ENCODE results near the gene PLEKHA1.

PLEKHA1 gene

GRCh38 chr10:122336961-122337360, 37.5 kb upstream of the PLEKHA1 start:
- no peak overlapping the region for H3K9ac ChIP-seq (ENCODE audit: low read depth, low read length)
- no peak overlapping the region for H3K4me3 ChIP-seq (ENCODE audit: low read depth, low read length)
- no peaks in the 10 kb centered on the region for H3K27me3 ChIP-seq (ENCODE audit: control insufficient read depth, insufficient read depth, low read length)
- no peaks in the 10 kb centered on the region for H3K36me3 ChIP-seq (ENCODE audit: control insufficient read depth, insufficient read depth, low read length)
- peaks cover 2% of the 10 kb centered on the region for H3K4me1 ChIP-seq (ENCODE audit: control insufficient read depth, insufficient read depth, low read length)
- no peaks in the 10 kb centered on the region for H3K9me3 ChIP-seq (ENCODE audit: control insufficient read depth, insufficient read depth, low read length)

GRCh38 chr10:122338609-122339441, 35.7 kb upstream of the PLEKHA1 start:
- H3K4me3 ChIP-seq (ENCODE audit: low read depth, low read length) = no peak overlapping the region
- H3K9me3 ChIP-seq (ENCODE audit: control insufficient read depth, insufficient read depth, low read length) = no peaks in the 10 kb centered on the region

GRCh38 chr10:122341141-122341810, 33.2 kb upstream of the PLEKHA1 start:
- no peaks in the 10 kb centered on the region for H3K36me3 ChIP-seq (ENCODE audit: control insufficient read depth, insufficient read depth, low read length)
- H3K9me3 ChIP-seq (ENCODE audit: control insufficient read depth, insufficient read depth, low read length) = no peaks in the 10 kb centered on the region
- H3K27me3 ChIP-seq (ENCODE audit: control insufficient read depth, insufficient read depth, low read length) = no peaks in the 10 kb centered on the region
- H3K4me1 ChIP-seq (ENCODE audit: control insufficient read depth, insufficient read depth, low read length) = peaks cover 5% of the 10 kb centered on the region
- no peak overlapping the region for H3K9ac ChIP-seq (ENCODE audit: low read depth, low read length)
- no peak overlapping the region for H3K4me3 ChIP-seq (ENCODE audit: low read depth, low read length)

More at GRCh38 chr10:122338609-122339441, 35.7 kb upstream of the PLEKHA1 start:
- peaks cover 5% of the 10 kb centered on the region for H3K4me1 ChIP-seq (ENCODE audit: control insufficient read depth, insufficient read depth, low read length)
- no peaks in the 10 kb centered on the region for H3K27me3 ChIP-seq (ENCODE audit: control insufficient read depth, insufficient read depth, low read length)
- no peaks in the 10 kb centered on the region for H3K36me3 ChIP-seq (ENCODE audit: control insufficient read depth, insufficient read depth, low read length)
- no peak overlapping the region for H3K9ac ChIP-seq (ENCODE audit: low read depth, low read length)

- Histone ChIP-seq H3K9me3 (ENCODE audit: control insufficient read depth, insufficient read depth, low read length) (no peaks in the 10 kb centered on the region), H3K4me3 (ENCODE audit: low read depth, low read length) (no peak overlapping the region), H3K36me3 (ENCODE audit: control insufficient read depth, insufficient read depth, low read length) (no peaks in the 10 kb centered on the region), H3K9ac (ENCODE audit: low read depth, low read length) (no peak overlapping the region), H3K27me3 (ENCODE audit: control insufficient read depth, insufficient read depth, low read length) (no peaks in the 10 kb centered on the region), H3K4me1 (ENCODE audit: control insufficient read depth, insufficient read depth, low read length) (peaks cover 5% of the 10 kb centered on the region)
Observed at GRCh38 chr10:122342293-122343134, 32.0 kb upstream of the PLEKHA1 start.

GRCh38 chr10:122343135-122343800, 31.2 kb upstream of the PLEKHA1 start:
- H3K9me3 ChIP-seq (ENCODE audit: control insufficient read depth, insufficient read depth, low read length) = no peaks in the 10 kb centered on the region
- no peak overlapping the region for H3K9ac ChIP-seq (ENCODE audit: low read depth, low read length)
- H3K27me3 ChIP-seq (ENCODE audit: control insufficient read depth, insufficient read depth, low read length) = no peaks in the 10 kb centered on the region
- H3K4me3 ChIP-seq (ENCODE audit: low read depth, low read length) = no peak overlapping the region
- peaks cover 5% of the 10 kb centered on the region for H3K4me1 ChIP-seq (ENCODE audit: control insufficient read depth, insufficient read depth, low read length)
- no peaks in the 10 kb centered on the region for H3K36me3 ChIP-seq (ENCODE audit: control insufficient read depth, insufficient read depth, low read length)

GRCh38 chr10:122343936-122344335, 30.6 kb upstream of the PLEKHA1 start:
- no peaks in the 10 kb centered on the region for H3K9me3 ChIP-seq (ENCODE audit: control insufficient read depth, insufficient read depth, low read length)
- H3K27me3 ChIP-seq (ENCODE audit: control insufficient read depth, insufficient read depth, low read length) = no peaks in the 10 kb centered on the region
- no peak overlapping the region for H3K4me3 ChIP-seq (ENCODE audit: low read depth, low read length)
- H3K9ac ChIP-seq (ENCODE audit: low read depth, low read length) = no peak overlapping the region
- H3K36me3 ChIP-seq (ENCODE audit: control insufficient read depth, insufficient read depth, low read length) = no peaks in the 10 kb centered on the region
- H3K4me1 ChIP-seq (ENCODE audit: control insufficient read depth, insufficient read depth, low read length) = peaks cover 5% of the 10 kb centered on the region

GRCh38 chr10:122344741-122345258, 29.7 kb upstream of the PLEKHA1 start:
- no peak overlapping the region for H3K4me3 ChIP-seq (ENCODE audit: low read depth, low read length)
- no peak overlapping the region for H3K9ac ChIP-seq (ENCODE audit: low read depth, low read length)
- no peaks in the 10 kb centered on the region for H3K36me3 ChIP-seq (ENCODE audit: control insufficient read depth, insufficient read depth, low read length)
- H3K27me3 ChIP-seq (ENCODE audit: control insufficient read depth, insufficient read depth, low read length) = no peaks in the 10 kb centered on the region
- H3K9me3 ChIP-seq (ENCODE audit: control insufficient read depth, insufficient read depth, low read length) = no peaks in the 10 kb centered on the region
- H3K4me1 ChIP-seq (ENCODE audit: control insufficient read depth, insufficient read depth, low read length) = peaks cover 5% of the 10 kb centered on the region

GRCh38 chr10:122346326-122346950, 28.1 kb upstream of the PLEKHA1 start:
- H3K4me1 ChIP-seq (ENCODE audit: control insufficient read depth, insufficient read depth, low read length) = peaks cover 3% of the 10 kb centered on the region
- no peaks in the 10 kb centered on the region for H3K27me3 ChIP-seq (ENCODE audit: control insufficient read depth, insufficient read depth, low read length)
- no peak overlapping the region for H3K4me3 ChIP-seq (ENCODE audit: low read depth, low read length)
- H3K9ac ChIP-seq (ENCODE audit: low read depth, low read length) = no peak overlapping the region
- H3K9me3 ChIP-seq (ENCODE audit: control insufficient read depth, insufficient read depth, low read length) = no peaks in the 10 kb centered on the region
- H3K36me3 ChIP-seq (ENCODE audit: control insufficient read depth, insufficient read depth, low read length) = no peaks in the 10 kb centered on the region

GRCh38 chr10:122347170-122347841, 27.2 kb upstream of the PLEKHA1 start:
- H3K27me3 ChIP-seq (ENCODE audit: control insufficient read depth, insufficient read depth, low read length) = no peaks in the 10 kb centered on the region
- no peaks in the 10 kb centered on the region for H3K9me3 ChIP-seq (ENCODE audit: control insufficient read depth, insufficient read depth, low read length)
- H3K9ac ChIP-seq (ENCODE audit: low read depth, low read length) = no peak overlapping the region
- H3K4me1 ChIP-seq (ENCODE audit: control insufficient read depth, insufficient read depth, low read length) = peaks cover 3% of the 10 kb centered on the region
- H3K36me3 ChIP-seq (ENCODE audit: control insufficient read depth, insufficient read depth, low read length) = no peaks in the 10 kb centered on the region
- no peak overlapping the region for H3K4me3 ChIP-seq (ENCODE audit: low read depth, low read length)

- no peaks in the 10 kb centered on the region for H3K36me3 ChIP-seq (ENCODE audit: control insufficient read depth, insufficient read depth, low read length)
- H3K9ac ChIP-seq (ENCODE audit: low read depth, low read length) = no peak overlapping the region
- no peak overlapping the region for H3K4me3 ChIP-seq (ENCODE audit: low read depth, low read length)
- no peaks in the 10 kb centered on the region for H3K4me1 ChIP-seq (ENCODE audit: control insufficient read depth, insufficient read depth, low read length)
- no peaks in the 10 kb centered on the region for H3K27me3 ChIP-seq (ENCODE audit: control insufficient read depth, insufficient read depth, low read length)
- H3K9me3 ChIP-seq (ENCODE audit: control insufficient read depth, insufficient read depth, low read length) = no peaks in the 10 kb centered on the region
Observed at GRCh38 chr10:122348512-122348911, 26.0 kb upstream of the PLEKHA1 start.

Data from iPS-15b (cell line).